T-helper 22 cell (primary cell): ENCODE measurements around the gene KRTAP9-6.
"Not testable (repeated sequence)": the region's sequence is repeated elsewhere in the genome, so short reads cannot be mapped to it uniquely, and the experiment has no call there.

Source experiments
- DNase-seq: peaks from one replicate; pipeline ENCODE4 v3.0.0-alpha.2; 2020; ENCODE audit warnings: low read depth

The KRTAP9-6 gene

GRCh38 chr17:41271323-41271722, 6.1 kb downstream of the KRTAP9-6 start:
- not testable (repeated sequence) for DNase-seq

GRCh38 chr17:41271858-41272257, 6.7 kb downstream of the KRTAP9-6 start:
- DNase-seq = no peak

- DNase-seq = not testable (repeated sequence)
These were observed 10.5 kb downstream of the KRTAP9-6 start, which contains the start of gene KRTAP9-7 for GRCh38 chr17:41275648-41276190. KRTAP9-7 (plus strand) TSS chr17:41275698; CDS start chr17:41275698, 0 bp downstream.

- no peak for DNase-seq
These were observed 13.2 kb downstream of the KRTAP9-6 start for GRCh38 chr17:41278176-41278955.

- DNase-seq = no peak
These were observed 18.9 kb downstream of the KRTAP9-6 start for GRCh38 chr17:41284043-41284442.

GRCh38 chr17:41284546-41284945, 19.4 kb downstream of the KRTAP9-6 start:
- DNase-seq = no peak

GRCh38 chr17:41287050-41287449, 21.9 kb downstream of the KRTAP9-6 start:
- DNase-seq = no peak

- DNase-seq = no peak
These were observed 28.8 kb downstream of the KRTAP9-6 start for GRCh38 chr17:41294016-41294415.

- DNase-seq = no peak
These were observed 31.7 kb downstream of the KRTAP9-6 start for GRCh38 chr17:41296846-41297245.

GRCh38 chr17:41298458-41299135, 33.4 kb downstream of the KRTAP9-6 start:
- no peak for DNase-seq

GRCh38 chr17:41301204-41301790, 36.1 kb downstream of the KRTAP9-6 start:
- DNase-seq = no peak

GRCh38 chr17:41301916-41302901, 37.0 kb downstream of the KRTAP9-6 start, which contains the start of gene KRTAP29-1:
KRTAP29-1 (minus strand) TSS chr17:41302851; CDS start chr17:41302851, 0 bp downstream.
- no peak for DNase-seq

GRCh38 chr17:41302981-41303380, 37.8 kb downstream of the KRTAP9-6 start:
- no peak for DNase-seq

GRCh38 chr17:41304091-41304490, 38.9 kb downstream of the KRTAP9-6 start:
- DNase-seq = no peak

- no peak for DNase-seq
These were observed 42.5 kb downstream of the KRTAP9-6 start for GRCh38 chr17:41307647-41308046.

- DNase-seq = peak; percentile 87
These were observed 43.2 kb downstream of the KRTAP9-6 start for GRCh38 chr17:41308251-41308917.

GRCh38 chr17:41308918-41309359, 43.8 kb downstream of the KRTAP9-6 start, which contains the start of gene KRTAP16-1:
KRTAP16-1 (minus strand) TSS chr17:41309309; CDS start chr17:41309253, 56 bp downstream.
- DNase-seq = peak; percentile 60

GRCh38 chr17:41311111-41311510, 45.9 kb downstream of the KRTAP9-6 start:
- DNase-seq = no peak

GRCh38 chr17:41315204-41315794, 50.1 kb downstream of the KRTAP9-6 start, which contains the start of gene KRTAP17-1:
KRTAP17-1 (minus strand) TSS chr17:41315710; CDS start chr17:41315650, 60 bp downstream.
- no peak for DNase-seq
